K562 (cell line): ENCODE measurements around the gene FLT1.

Experiments used
- ELF4 ChIP-seq: fragments of 450-650 bp; formaldehyde crosslinking; IDR thresholded peaks from 2 replicates; pipeline ENCODE4 v1.4.0; 2022; ENCODE audit warnings: missing genetic modification characterization
- MIER1 ChIP-seq: fragments of 450-650 bp; IDR thresholded peaks from 2 replicates; pipeline ENCODE4 v1.6.1; 2016; ENCODE audit warnings: antibody characterized with exemption, mild to moderate bottlenecking, low read depth
- NCOA2 ChIP-seq, 2 experiments: fragments of 450-650 bp; IDR thresholded peaks; 2 replicates each; pipeline ENCODE4 v1.6.1; 2018; ENCODE audit warnings: mild to moderate bottlenecking in 2 of 2, moderate library complexity in 1 of 2; ENCODE audit not compliant: partially characterized antibody in 2 of 2
- POLR2AphosphoS5 ChIP-seq: IDR thresholded peaks from 2 replicates; pipeline ENCODE4 v1.6.1; 2011; ENCODE audit warnings: mild to moderate bottlenecking, low read depth, low read length, moderate library complexity; ENCODE audit not compliant: control insufficient read depth, insufficient read depth
- ZNF609 ChIP-seq: sonication (generic); formaldehyde crosslinking; IDR thresholded peaks from 2 replicates; pipeline ENCODE4 v1.8.1; 2023; ENCODE audit warnings: missing genetic modification reagents, mild to moderate bottlenecking, borderline replicate concordance

- no peak for TF ChIP-seq NCOA2 (IDR thresholded peaks at IDR 0.05; ENCODE audit: partially characterized antibody in 2 of 2)
- TF ChIP-seq MIER1 = no peak
- TF ChIP-seq ELF4 = no peak
- no peak for TF ChIP-seq ZNF609 (CRISPR knock-in tag)
- no peak for TF ChIP-seq POLR2AphosphoS5
These were observed 156.8 kb downstream of the FLT1 start for GRCh38 chr13:28338006-28338574.
